ENCODE results near the gene UMAD1.

DNA sequence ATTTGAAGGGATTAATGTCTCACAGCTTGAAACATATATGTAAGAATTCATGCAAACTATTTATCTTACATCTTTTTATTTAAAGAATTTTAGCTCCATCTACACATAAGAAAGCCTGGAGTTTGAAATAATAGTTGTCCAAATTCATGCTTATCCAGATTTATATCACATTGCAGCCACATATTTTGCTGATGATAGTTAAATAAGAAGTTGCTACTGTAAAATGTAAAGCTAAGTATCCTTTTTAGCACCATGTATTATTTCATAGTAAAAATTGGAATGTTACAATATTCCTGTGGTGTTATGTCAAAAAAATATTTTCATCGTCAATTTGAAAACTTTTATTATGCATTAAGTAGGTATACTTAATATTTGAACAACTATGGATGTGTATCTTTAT, 27.3 kb upstream of the UMAD1 start:
- TF ChIP-seq, protein P1, sequence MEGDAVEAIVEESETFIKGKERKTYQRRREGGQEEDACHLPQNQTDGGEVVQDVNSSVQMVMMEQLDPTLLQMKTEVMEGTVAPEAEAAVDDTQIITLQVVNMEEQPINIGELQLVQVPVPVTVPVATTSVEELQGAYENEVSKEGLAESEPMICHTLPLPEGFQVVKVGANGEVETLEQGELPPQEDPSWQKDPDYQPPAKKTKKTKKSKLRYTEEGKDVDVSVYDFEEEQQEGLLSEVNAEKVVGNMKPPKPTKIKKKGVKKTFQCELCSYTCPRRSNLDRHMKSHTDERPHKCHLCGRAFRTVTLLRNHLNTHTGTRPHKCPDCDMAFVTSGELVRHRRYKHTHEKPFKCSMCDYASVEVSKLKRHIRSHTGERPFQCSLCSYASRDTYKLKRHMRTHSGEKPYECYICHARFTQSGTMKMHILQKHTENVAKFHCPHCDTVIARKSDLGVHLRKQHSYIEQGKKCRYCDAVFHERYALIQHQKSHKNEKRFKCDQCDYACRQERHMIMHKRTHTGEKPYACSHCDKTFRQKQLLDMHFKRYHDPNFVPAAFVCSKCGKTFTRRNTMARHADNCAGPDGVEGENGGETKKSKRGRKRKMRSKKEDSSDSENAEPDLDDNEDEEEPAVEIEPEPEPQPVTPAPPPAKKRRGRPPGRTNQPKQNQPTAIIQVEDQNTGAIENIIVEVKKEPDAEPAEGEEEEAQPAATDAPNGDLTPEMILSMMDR (IDR thresholded peaks at IDR 0.05; ENCODE audit: borderline replicate concordance, extremely low read depth, low read length, poor library complexity, severe bottlenecking) = no peak
- TF ChIP-seq EZH2 (IDR thresholded peaks at IDR 0.05; ENCODE audit: borderline replicate concordance, low read depth, low read length, severe bottlenecking) = no peak

All from DND-41 (cell line).